ENCODE results near the gene IGFBP6.

The IGFBP6 gene

DNA sequence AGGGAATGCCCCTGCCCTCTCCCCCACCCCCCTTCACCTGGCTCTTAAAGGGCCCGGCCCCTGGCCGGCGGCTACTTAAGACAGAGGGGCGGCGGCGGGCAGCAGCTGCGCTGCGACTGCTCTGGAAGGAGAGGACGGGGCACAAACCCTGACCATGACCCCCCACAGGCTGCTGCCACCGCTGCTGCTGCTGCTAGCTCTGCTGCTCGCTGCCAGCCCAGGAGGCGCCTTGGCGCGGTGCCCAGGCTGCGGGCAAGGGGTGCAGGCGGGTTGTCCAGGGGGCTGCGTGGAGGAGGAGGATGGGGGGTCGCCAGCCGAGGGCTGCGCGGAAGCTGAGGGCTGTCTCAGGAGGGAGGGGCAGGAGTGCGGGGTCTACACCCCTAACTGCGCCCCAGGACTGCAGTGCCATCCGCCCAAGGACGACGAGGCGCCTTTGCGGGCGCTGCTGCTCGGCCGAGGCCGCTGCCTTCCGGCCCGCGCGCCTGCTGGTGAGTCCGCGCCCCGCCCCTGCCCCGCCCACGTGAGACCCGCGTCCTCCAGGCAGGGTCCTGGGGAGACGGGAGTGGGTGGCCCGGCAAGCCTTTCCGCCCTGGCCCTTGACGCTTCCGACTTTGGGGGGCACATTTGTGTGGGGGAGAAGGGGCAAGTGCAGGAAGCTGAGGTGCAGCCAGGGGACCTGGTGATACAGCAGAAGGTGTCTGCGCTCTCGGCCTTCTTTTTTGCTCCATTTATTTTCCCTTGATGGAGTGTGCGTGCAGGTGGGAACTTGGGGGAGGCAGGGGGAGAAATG lies at the start of gene IGFBP6:
IGFBP6 (plus strand) TSS at position 104 of the 790 bp plus-strand sequence; CDS start at position 155, 51 bp downstream.
- DNase-seq (ENCODE audit: insufficient read length, low spot score): peak; percentile 32
- TF ChIP-seq CTCF (IDR thresholded peaks at IDR 0.05; ENCODE audit: insufficient read depth, missing control alignments): no peak
- no peak for FAIRE-seq

DNA sequence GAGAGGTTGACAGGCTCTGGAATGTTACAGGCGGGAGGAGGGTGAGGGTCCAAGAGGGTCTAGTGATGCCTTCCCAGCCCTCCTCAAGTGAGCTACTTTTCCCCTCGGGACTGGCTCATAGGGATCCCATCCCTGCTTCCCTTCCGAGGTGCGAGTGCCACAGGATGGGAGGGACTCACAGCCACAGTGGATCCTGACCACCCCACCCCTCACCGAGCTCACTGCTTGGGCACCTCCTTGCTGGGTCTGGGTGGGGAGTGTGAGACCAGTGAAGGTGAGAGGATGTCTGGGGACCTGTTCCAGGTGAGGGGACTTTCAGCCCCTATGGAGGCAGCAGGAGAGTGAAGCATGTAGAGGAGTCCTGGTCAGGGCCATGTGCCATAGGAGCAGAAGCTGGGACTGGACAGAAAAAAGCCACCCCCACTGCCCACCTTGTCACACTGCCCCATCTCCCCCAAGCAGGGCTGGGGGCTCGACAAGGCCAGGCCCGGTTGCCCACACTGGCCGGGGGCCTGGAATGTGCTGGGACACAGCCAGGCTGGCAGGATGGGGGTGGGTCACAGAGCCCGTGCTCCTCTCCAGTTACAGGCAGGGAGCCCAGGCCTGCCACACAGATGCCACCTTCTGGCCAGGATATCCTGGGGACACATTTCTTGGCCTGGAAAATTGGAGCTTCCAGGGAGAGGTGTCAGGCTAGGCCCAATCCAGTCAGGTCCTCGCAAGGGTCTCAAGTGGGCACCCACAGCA lies 49.3 kb upstream of the IGFBP6 start:
- FAIRE-seq (no peak), DNase-seq (ENCODE audit: insufficient read length, low spot score) (no peak)
- peak; percentile 22 for TF ChIP-seq CTCF (IDR thresholded peaks at IDR 0.05; ENCODE audit: insufficient read depth, missing control alignments)

- no peak for TF ChIP-seq CTCF (IDR thresholded peaks at IDR 0.05; ENCODE audit: insufficient read depth, missing control alignments)
- no peak for DNase-seq (ENCODE audit: insufficient read length, low spot score)
- no peak for FAIRE-seq
Measured at GRCh38 chr12:53048780-53049401, 48.6 kb upstream of the IGFBP6 start.

- FAIRE-seq (no peak), DNase-seq (ENCODE audit: insufficient read length, low spot score) (no peak)
- no peak for TF ChIP-seq CTCF (IDR thresholded peaks at IDR 0.05; ENCODE audit: insufficient read depth, missing control alignments)
Measured at GRCh38 chr12:53049571-53050318, 47.7 kb upstream of the IGFBP6 start, which contains the start of gene TNS2. Gene TNS2, plus strand, starts transcription at chr12:53050065. Its CDS starts 121 bp downstream, at chr12:53050186.

DNA sequence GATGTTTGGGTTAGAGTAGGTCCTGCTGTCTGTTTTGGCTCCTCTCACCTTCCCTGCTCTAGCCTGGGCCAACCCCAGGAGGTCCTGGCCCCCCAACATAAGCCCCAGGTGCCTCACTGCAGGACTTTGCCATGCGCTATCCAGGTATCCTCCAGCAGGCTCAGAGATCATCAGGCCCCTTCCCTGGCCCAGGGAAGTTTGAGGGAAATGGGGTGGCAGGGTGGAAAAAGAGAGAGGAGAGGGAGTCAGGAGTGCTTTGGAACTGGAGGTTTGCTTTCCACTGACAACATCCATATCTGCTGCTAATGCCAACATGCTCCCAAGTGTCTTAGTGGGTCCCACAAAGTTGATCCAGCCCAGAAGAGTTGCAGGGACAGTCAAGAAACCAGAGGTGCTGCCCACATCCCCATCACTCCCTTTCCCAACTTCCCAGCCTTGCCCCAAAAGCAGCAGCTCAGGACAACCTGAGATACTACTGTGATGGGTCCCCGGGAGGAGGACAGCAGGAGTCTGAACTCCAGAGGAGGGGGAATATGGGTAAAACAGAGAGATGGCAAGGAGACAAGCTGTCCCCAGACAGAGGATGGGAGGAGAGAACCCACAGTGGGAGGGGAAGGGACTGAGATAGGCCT lies 46.9 kb upstream of the IGFBP6 start:
- no peak for DNase-seq (ENCODE audit: insufficient read length, low spot score)
- no peak for TF ChIP-seq CTCF (IDR thresholded peaks at IDR 0.05; ENCODE audit: insufficient read depth, missing control alignments)
- no peak for FAIRE-seq

DNA sequence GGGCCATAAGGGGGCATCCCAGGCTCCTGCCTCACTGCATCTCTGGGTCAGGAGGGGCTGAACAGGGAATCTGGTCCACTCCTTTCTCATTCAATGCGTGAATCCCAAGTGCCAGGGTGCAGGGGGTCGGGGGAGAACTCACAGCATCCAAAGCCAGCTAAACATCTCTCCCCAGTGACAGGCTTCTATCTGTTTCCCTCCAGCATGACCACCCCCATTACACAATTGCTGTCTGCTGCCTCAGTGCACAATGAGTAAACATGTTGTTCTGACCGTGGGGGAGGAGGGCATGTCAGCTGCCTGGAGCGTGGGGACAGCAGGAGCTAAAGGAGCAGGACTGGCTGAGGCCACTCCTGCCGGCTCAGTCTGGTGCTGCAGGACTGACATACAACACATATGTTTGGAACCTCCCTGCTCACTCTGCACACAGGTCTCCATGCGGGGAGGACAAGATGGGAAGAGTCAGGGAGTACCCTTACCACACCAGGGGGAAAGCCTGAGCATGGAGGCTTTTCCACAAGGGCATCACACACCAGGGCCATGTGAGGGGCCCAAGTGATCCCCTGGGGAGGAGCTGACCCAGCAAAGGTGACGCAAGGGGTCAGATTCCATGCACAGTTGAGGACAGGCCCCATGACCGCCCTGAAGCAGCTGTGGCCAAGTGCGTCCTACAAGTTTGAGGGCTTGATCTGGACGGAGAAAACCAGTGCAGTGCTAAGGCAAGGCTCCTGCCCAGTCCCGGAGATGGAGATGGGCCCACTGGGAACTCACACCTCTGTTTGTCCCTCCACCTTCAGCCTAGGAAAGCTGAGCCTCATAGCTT lies 46.2 kb upstream of the IGFBP6 start:
- no peak for TF ChIP-seq CTCF (IDR thresholded peaks at IDR 0.05; ENCODE audit: insufficient read depth, missing control alignments)
- FAIRE-seq (no peak), DNase-seq (ENCODE audit: insufficient read length, low spot score) (no peak)

Measured in D721Med (cell line).